T1000 (cell line): Measurements from ENCODE around the gene DYNLRB1.

ENCODE experiments used
- DNase-seq: peaks from one replicate; lab custom pipeline; 2025; ENCODE audit warnings: mixed read lengths; lab: John Stamatoyannopoulos, UW

The DYNLRB1 gene

GRCh38 chr20:34579191-34579978 lies 63.2 kb downstream of the DYNLRB1 start:
- DNase-seq = peak; percentile 61

- DNase-seq = no peak
Observed at GRCh38 chr20:34579979-34580940, 64.0 kb downstream of the DYNLRB1 start.

GRCh38 chr20:34581341-34582184 lies 65.3 kb downstream of the DYNLRB1 start:
- peak; percentile 58 for DNase-seq

GRCh38 chr20:34582221-34582620 lies 66.0 kb downstream of the DYNLRB1 start:
- DNase-seq = no peak

GRCh38 chr20:34582911-34583310 lies 66.7 kb downstream of the DYNLRB1 start:
- DNase-seq = no peak

- no peak for DNase-seq
Observed at GRCh38 chr20:34583544-34583943, 67.3 kb downstream of the DYNLRB1 start.

- no peak for DNase-seq
Observed at GRCh38 chr20:34585019-34585418, 68.8 kb downstream of the DYNLRB1 start.

GRCh38 chr20:34586488-34587163 lies 70.4 kb downstream of the DYNLRB1 start:
- no peak for DNase-seq
